Left renal pelvis (tissue), 4 donors: Measurements from ENCODE around the gene TMEM147. TPM values are rescaled to one million over a fixed set of nuclear protein-coding genes. Genes with fewer than 3 reads are reported as not detected.

Experiments used
- DNase-seq, 4 donors: peaks; one replicate each; pipeline ENCODE4 v3.0.0-alpha.2; 2013; ENCODE audit warnings: low read depth in 4 of 4, low spot score in 3 of 4
- polyA plus RNA-seq, 4 donors: library from polyadenylated mRNA; unstranded; fragments of 120-200 nt; gene quantifications; one replicate each; pipeline ENCODE4 v1.2.1, GENCODE V29; 2013; ENCODE audit not compliant: insufficient read length in 4 of 4

Gene TMEM147
- polyA plus RNA-seq, 4 donors, result 58.7 to 102 (median 86.6) TPM

- no peak for DNase-seq
Measured at GRCh38 chr19:35544110-35544802, 1.2 kb upstream of the TMEM147 start.

DNA sequence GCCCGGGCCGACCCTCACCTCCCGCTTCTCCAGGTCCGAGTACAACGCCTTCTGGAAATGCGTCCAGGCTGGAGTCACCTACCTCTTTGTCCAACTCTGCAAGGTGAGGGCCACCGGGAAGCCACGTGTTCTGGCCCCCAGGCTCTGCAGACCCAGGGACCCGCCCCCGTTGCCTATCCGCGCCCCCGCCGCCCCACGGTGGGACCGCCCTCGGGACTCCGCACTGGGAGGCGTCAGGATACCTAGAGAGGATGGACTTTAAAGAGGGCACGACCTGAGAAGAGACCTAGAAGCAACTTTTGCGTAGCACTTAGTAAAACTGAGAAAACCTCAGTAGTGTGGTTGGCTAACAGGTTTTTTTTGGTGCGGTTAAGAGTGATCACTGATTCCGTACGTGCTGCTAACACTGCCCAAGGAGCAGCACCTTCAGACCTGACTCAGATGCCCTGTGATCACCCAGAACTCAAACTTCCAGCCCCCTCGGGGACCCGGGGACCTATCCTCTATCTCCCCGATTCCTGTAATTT is 492 bp downstream of the TMEM147 start:
- no peak for DNase-seq

DNA sequence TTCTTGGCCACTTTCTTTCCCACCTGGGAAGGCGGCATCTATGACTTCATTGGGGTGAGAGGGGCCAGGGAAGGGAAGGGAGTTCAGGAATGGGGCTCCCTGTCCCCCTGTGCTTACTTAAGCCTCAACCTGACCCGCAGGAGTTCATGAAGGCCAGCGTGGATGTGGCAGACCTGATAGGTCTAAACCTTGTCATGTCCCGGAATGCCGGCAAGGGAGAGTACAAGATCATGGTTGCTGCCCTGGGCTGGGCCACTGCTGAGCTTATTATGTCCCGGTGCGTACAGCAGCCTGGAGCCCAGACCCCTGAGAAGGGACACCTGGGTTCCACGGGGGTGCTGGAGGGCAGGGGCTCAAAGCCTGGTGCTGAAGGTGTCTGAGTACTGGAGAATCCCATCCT is 1.1 kb downstream of the TMEM147 start:
- DNase-seq, result no peak

- peak in 3 of 4 donors; percentile 25 to 50 (median 49) for DNase-seq
Measured at GRCh38 chr19:35549174-35549788, 3.9 kb downstream of the TMEM147 start.

- DNase-seq, result no peak
Measured at GRCh38 chr19:35549879-35550523, 4.6 kb downstream of the TMEM147 start.

DNA sequence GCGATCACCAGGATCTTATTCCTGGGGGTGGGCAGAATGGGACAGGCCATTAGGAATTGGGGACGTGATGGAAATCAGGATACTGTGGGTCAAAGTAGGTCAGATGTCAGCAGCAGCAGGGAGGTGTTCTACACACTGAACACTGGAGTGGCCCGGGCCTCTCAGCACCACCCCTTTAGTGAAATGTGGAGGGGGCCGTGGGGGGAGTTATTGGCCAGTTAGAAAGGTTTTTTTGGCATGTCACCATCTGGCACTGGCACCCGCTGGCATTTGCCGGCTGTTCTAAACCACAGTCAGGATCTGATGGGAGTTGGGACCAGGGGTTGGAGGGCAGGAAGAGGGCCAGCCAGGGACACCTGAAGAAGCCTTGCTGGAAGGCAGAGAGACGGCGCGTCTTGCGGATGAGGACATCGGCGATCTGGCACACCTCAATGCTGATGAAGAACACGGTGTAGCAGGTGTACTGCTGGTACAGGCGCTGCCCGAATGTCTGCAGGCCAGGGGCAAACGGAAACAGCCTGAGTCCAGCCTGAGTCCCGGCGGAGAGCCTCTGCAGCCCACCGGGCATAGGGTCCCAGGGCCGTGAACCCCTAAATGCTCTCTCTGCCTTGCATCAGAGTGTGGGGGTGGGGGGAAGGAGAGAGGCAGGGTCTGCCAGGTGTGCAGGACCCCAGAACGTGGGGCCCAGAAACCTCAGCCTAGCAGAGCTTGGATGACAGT is 5.8 kb downstream of the TMEM147 start:
- DNase-seq, result no peak

GRCh38 chr19:35552534-35553384 is 7.3 kb downstream of the TMEM147 start:
- no peak for DNase-seq

- no peak for DNase-seq
Measured at GRCh38 chr19:35553385-35554000, 8.1 kb downstream of the TMEM147 start.

DNA sequence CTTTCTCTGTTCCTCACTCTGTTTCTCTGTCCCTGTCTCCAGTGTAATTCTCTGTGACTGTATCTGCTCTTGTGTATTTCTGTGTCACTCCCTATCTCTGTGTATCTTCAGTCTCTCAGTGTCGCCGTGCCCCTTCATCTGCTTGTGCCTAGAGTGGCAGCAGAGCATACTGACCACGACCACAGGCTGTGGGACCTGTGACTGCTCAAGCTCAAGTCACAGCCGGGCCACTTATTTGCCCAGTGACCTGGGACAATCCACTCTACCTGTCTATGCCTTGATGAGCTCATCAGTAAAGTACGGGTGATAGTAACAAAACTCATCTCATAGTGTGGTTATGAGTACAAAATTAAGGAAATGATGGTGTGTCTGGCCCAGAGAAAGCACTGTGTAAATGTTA is 8.7 kb downstream of the TMEM147 start:
- DNase-seq, result no peak

DNA sequence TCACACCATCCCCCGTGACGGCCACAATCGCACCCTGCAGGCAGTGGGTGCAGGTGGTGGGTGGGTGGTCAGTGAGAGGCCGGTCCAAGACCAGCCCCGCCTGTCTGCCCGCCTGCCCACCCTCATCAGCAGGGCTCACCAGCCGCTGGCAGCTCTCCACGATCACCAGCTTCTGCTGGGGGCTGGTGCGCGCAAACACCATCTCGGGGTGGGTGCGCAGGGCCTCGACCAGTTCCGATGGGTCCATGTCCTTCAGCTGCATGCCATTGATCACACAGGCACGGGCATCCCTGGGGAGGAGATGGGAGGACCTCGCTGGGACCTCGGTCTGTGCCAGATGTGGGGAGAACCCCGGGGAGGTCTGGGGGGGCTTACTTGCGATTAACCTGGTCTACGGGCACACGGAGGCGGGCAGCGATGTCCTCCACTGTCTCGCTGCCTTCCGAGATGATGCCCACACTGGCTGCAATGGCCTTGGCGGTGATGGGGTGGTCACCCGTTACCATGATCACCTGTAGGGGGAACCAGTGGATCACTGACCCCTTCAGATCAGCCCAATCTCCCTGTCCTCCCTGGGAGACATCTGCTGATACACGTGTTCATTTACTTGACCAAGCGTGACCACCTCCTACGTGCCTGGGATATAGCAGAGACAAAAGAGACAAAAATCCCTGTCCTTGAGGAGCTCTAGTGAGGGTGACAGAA is 10.0 kb downstream of the TMEM147 start:
- DNase-seq, result no peak

- DNase-seq, result no peak
Measured at GRCh38 chr19:35556025-35556590, 10.7 kb downstream of the TMEM147 start.

DNA sequence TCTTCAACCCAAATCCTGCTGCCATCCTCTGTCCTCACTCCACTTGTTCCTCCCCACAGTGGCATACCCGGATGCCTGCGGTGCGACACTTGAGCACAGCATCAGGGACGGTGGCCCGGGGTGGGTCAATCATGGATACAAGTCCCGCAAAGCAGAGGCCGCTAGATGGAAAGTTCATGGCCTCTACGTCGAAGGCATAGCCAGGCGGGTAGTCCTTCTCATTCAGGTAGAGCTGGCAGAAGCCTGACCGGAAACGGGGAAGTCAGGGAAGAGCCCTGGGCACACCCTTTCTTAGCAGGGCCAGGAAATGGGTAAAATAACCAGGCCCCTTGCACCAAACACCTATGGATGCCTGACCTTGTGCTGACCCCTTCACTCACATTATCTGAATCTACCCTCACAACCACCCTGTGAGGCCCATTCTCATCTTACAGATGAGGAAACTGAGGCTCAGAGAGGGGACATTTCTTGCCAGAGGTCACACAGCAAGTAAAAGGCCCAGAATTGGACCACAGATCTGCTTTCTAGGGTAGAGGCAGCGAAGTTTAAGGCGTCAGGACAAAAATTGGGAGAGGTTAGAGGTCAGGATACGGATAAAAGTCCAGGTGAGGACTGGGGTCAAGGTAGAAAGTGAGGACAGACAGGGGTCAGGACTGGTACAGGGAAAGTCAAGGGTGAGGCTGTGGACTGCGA is 11.6 kb downstream of the TMEM147 start:
- no peak for DNase-seq

DNA sequence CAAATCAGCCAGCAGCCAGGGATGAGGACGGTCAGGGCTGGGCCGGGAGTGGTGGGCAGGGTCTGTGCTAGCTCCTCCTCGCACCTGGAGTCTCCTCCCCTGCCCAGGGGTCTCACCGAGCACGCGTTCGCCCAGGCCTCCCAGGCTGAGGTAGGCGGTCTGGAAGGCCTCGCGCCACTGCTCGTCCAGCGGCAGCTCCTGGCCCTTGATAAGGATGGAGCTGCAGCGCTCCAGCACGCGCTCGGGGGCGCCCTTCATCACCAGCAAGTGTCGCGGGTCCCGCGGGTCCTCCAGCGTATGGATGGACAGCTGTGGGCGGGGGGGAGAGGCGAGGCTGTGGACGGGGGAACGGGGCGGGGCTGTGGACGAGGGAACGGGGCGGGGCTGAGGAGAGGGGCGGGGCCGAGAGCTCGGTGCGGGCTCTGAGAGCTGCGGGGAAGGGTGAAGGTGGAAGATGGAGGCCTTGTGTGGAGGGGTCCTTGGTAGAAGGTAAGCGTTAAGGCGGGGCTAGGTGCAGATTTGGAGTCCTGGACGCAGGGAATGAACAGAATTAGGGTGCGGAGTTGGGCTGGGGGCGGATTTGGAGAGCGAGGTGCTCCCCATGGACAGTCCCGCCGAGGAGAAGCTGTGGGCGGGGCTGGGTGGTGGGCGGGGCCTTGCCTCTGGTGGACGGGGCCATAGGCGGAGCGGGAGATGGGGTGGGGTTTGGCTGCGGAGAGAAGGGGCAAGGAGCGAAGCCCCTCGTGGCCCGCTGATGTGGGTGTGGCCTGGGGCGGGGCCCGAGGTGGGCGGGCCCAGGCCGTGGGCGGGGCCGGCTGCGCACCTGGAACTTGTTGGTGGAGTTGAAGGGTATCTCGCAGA is 12.3 kb downstream of the TMEM147 start:
- DNase-seq, result peak in 2 of 4 donors; percentile 36 to 49

- no peak for DNase-seq
Measured at GRCh38 chr19:35558400-35559280, 13.2 kb downstream of the TMEM147 start.

DNA sequence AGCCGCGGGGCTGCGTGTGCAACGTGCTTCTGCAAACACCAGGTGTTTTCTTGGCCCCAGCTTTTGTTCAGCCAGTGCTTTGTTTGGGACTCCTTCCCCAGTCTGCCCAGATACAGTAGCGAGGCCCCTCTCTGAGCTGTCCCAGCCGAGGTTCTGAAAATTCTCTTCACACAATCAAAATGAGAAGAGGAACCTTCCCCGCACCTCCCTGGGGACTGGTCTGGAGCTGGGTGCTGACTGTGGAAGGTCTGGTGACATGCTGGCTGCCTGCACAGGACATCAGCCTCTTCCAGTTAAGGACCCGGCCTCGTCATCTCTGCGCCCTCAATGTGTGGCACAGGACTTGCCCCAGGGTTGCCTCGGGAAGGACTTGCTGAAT is 13.8 kb downstream of the TMEM147 start:
- DNase-seq, result no peak

GRCh38 chr19:35559781-35560180 is 14.4 kb downstream of the TMEM147 start:
- DNase-seq, result no peak
